Gastroesophageal sphincter (tissue), 4 donors: ENCODE data around the gene ATP2B2. TPM values are rescaled to one million over a fixed set of nuclear protein-coding genes. Genes with fewer than 3 reads are reported as not detected.

ENCODE experiments used
- ATAC-seq: fragments of 150-250 bp; one replicate; pipeline ENCODE4 v1.9.1; 2016; ENCODE audit warnings: mild to moderate bottlenecking, moderate library complexity
- H3K27ac ChIP-seq, 4 donors: fragments of 200-600 bp; sonication (generic) in 3 of 4; 1 replicate in 3 of 4; 2 replicates in 1 of 4; pipeline ENCODE4 v1.5.1; 2016 to 2019
- H3K27me3 ChIP-seq: fragments of 200-600 bp; sonication (generic); one replicate; pipeline ENCODE4 v1.5.1; 2019
- H3K36me3 ChIP-seq, 2 donors: fragments of 200-600 bp; sonication (generic); one replicate each; pipeline ENCODE4 v1.5.1; 2019; ENCODE audit warnings: control low read depth in 1 of 2
- H3K4me1 ChIP-seq, 3 donors: fragments of 200-600 bp; sonication (generic); 1 replicate in 2 of 3; 2 replicates in 1 of 3; pipeline ENCODE4 v1.5.1; 2016 to 2019; ENCODE audit warnings: control low read depth in 2 of 3
- H3K4me3 ChIP-seq, 2 donors: fragments of 200-600 bp; sonication (generic); one replicate each; pipeline ENCODE4 v1.5.1; 2019; ENCODE audit warnings: mild to moderate bottlenecking in 1 of 2, moderate library complexity in 1 of 2
- H3K9me3 ChIP-seq, 3 donors: fragments of 200-600 bp; sonication (generic); one replicate each; pipeline ENCODE4 v1.5.1; 2017 to 2019; ENCODE audit warnings: control low read depth in 2 of 3
- CTCF ChIP-seq, 4 experiments: fragments of 200-600 bp in 2 of 4; fragments of 450-650 bp in 2 of 4; sonication (generic) in 1 of 4; IDR thresholded peaks; one replicate each; pipeline ENCODE4 v1.5.1; 2017 to 2019; ENCODE audit warnings: antibody characterized with exemption in 4 of 4, mild to moderate bottlenecking in 2 of 4, moderate library complexity in 2 of 4
- EP300 ChIP-seq: sonication (generic); formaldehyde crosslinking; IDR thresholded peaks from one replicate; pipeline ENCODE4 v1.6.1; 2017; ENCODE audit warnings: antibody characterized with exemption, mild to moderate bottlenecking
- POLR2A ChIP-seq, 2 donors: fragments of 450-650 bp; IDR thresholded peaks; one replicate each; pipeline ENCODE4 v1.6.1; 2017; ENCODE audit warnings: antibody characterized with exemption in 2 of 2, mild to moderate bottlenecking in 2 of 2, moderate library complexity in 1 of 2
- POLR2AphosphoS5 ChIP-seq: sonication (generic); formaldehyde crosslinking; IDR thresholded peaks from one replicate; pipeline ENCODE4 v1.6.1; 2017; ENCODE audit warnings: antibody characterized with exemption
- WGBS, 2 donors: methylation state at CpG; one replicate each; pipeline ENCODE4 v1.1.5; 2018; ENCODE audit warnings: low coverage in 1 of 2; 5-methylcytosine and 5-hydroxymethylcytosine counted together
- total RNA-seq, 4 donors: library from RNA; depleted of rRNA; stranded (reverse); fragments of >200 nt; gene quantifications; one replicate each; pipeline ENCODE4 v1.1.0, GENCODE V29; 2016

ATP2B2 gene
- total RNA-seq, 4 donors from 2014 or later, result 0.13 to 0.30 (median 0.27) TPM; not detected in 1

GRCh38 chr3:10437995-10438901, 67.1 kb downstream of the ATP2B2 start:
- H3K27ac ChIP-seq, result no peak overlapping the region
- no peak for TF ChIP-seq EP300
- no peak for TF ChIP-seq POLR2AphosphoS5
- no peak for TF ChIP-seq CTCF (IDR thresholded peaks at IDR 0.05)
- no peak for TF ChIP-seq POLR2A (IDR thresholded peaks at IDR 0.05)
- no peak for ATAC-seq

GRCh38 chr3:10437272-10437994, 68.0 kb downstream of the ATP2B2 start:
- no peak for TF ChIP-seq EP300
- TF ChIP-seq POLR2A (IDR thresholded peaks at IDR 0.05), result no peak
- no peak for TF ChIP-seq CTCF (IDR thresholded peaks at IDR 0.05)
- no peak for TF ChIP-seq POLR2AphosphoS5
- ATAC-seq, result no peak
- Histone ChIP-seq H3K27me3 (no peaks in the 10 kb centered on the region), H3K9me3 (no peaks in the 10 kb centered on the region), H3K27ac (no peak overlapping the region), H3K4me3 (no peak overlapping the region), H3K36me3 (no peaks in the 10 kb centered on the region), H3K4me1 (no peaks in the 10 kb centered on the region)
- WGBS, 2 donors, result 29 to 58% methylated on average over 1 to 2 of the region's 7 CpGs

More at GRCh38 chr3:10437995-10438901, 67.1 kb downstream of the ATP2B2 start:
- Histone ChIP-seq H3K36me3 (no peaks in the 10 kb centered on the region), H3K9me3 (no peaks in the 10 kb centered on the region), H3K4me1 (no peaks in the 10 kb centered on the region), H3K27me3 (no peaks in the 10 kb centered on the region), H3K4me3 (no peak overlapping the region)
- WGBS, 2 donors, result 53 to 80% methylated on average over 1 to 5 of the region's 16 CpGs

- H3K4me3 ChIP-seq, result no peak overlapping the region
- WGBS, 2 donors, result 40 to 83% methylated on average over 1 to 3 of the region's 3 CpGs
These were observed 69.5 kb downstream of the ATP2B2 start for GRCh38 chr3:10435850-10436249.

GRCh38 chr3:10434938-10435336, 70.4 kb downstream of the ATP2B2 start:
- Histone ChIP-seq H3K27me3 (no peaks in the 10 kb centered on the region), H3K9me3 (no peaks in the 10 kb centered on the region), H3K27ac (no peak overlapping the region), H3K36me3 (no peaks in the 10 kb centered on the region), H3K4me3 (no peak overlapping the region), H3K4me1 (no peaks in the 10 kb centered on the region)
- TF ChIP-seq EP300 (no peak), CTCF (IDR thresholded peaks at IDR 0.05) (no peak), POLR2AphosphoS5 (no peak), POLR2A (IDR thresholded peaks at IDR 0.05) (no peak)
- WGBS, 2 donors, result no CpG with 5 or more reads among the region's 9 CpGs
- no peak for ATAC-seq

More at GRCh38 chr3:10435850-10436249, 69.5 kb downstream of the ATP2B2 start:
- TF ChIP-seq CTCF (IDR thresholded peaks at IDR 0.05), result no peak
- TF ChIP-seq POLR2AphosphoS5, result no peak
- TF ChIP-seq POLR2A (IDR thresholded peaks at IDR 0.05), result no peak
- no peak for TF ChIP-seq EP300
- Histone ChIP-seq H3K27me3 (no peaks in the 10 kb centered on the region), H3K4me1 (no peaks in the 10 kb centered on the region), H3K27ac (no peak overlapping the region), H3K9me3 (no peaks in the 10 kb centered on the region), H3K36me3 (no peaks in the 10 kb centered on the region)
- no peak for ATAC-seq
